Aorta (tissue), 5 donors: ENCODE data around the gene SPESP1. TPM values are rescaled to one million over a fixed set of nuclear protein-coding genes. Genes with fewer than 3 reads are reported as not detected.

ENCODE experiments used
- ATAC-seq: fragments of 200-7000 bp; cut with Tn5 transposase; one replicate; pipeline ENCODE4 v1.9.1; 2022; ENCODE audit warnings: moderate library complexity; ENCODE audit not compliant: low FRiP score
- DNase-seq, 2 donors: peaks; one replicate each; pipeline ENCODE4 v3.0.0-alpha.2; 2020
- H3K27ac ChIP-seq, 2 donors: one replicate each; pipeline ENCODE4 v1.5.1; 2013; ENCODE audit warnings: low read length in 2 of 2, mild to moderate bottlenecking in 2 of 2, moderate library complexity in 2 of 2, control low read depth in 1 of 2, inconsistent platforms in 1 of 2, low read depth in 1 of 2
- H3K27me3 ChIP-seq, 2 donors: one replicate each; pipeline ENCODE4 v1.6.1; 2013; ENCODE audit warnings: control low read depth in 1 of 2, low read length in 1 of 2, mild to moderate bottlenecking in 1 of 2, moderate library complexity in 1 of 2; ENCODE audit not compliant: insufficient read depth in 2 of 2, control insufficient read depth in 1 of 2
- H3K36me3 ChIP-seq, 2 donors: one replicate each; pipeline ENCODE4 v1.6.1; 2013; ENCODE audit warnings: control low read depth in 1 of 2, low read length in 1 of 2, mild to moderate bottlenecking in 1 of 2; ENCODE audit not compliant: insufficient read depth in 2 of 2, control insufficient read depth in 1 of 2
- H3K4me1 ChIP-seq, 2 donors: one replicate each; pipeline ENCODE4 v1.6.1; 2013; ENCODE audit warnings: low read length in 2 of 2, control low read depth in 1 of 2, mild to moderate bottlenecking in 1 of 2, moderate library complexity in 1 of 2; ENCODE audit not compliant: insufficient read depth in 2 of 2, control insufficient read depth in 1 of 2
- H3K4me3 ChIP-seq, 2 donors: one replicate each; pipeline ENCODE4 v1.5.1; 2013; ENCODE audit warnings: low read length in 2 of 2, control low read depth in 1 of 2, mild to moderate bottlenecking in 1 of 2
- H3K9me3 ChIP-seq: one replicate; pipeline ENCODE4 v1.6.1; 2013; ENCODE audit warnings: mild to moderate bottlenecking, low read length; ENCODE audit not compliant: control insufficient read depth
- WGBS, 2 donors: extraction: QIAGEN DNeasy Blood & Tissue Kit; methylation state at CpG; one replicate each; pipeline ENCODE4 v1.1.7; 2013; 5-methylcytosine and 5-hydroxymethylcytosine counted together
- intact Hi-C, 2 donors: fragments of 100-400 bp; cut with DNase I; formaldehyde crosslinking; loops; one replicate each; pipeline versions ENCODE4 v1.14.2 to v1.15.0; 2022
- polyA plus RNA-seq, 2 donors: library from polyadenylated mRNA; stranded (reverse); fragments of 200-250 nt; gene quantifications; one replicate each; pipeline ENCODE4 v1.2.3, GENCODE V29; 2013
- total RNA-seq, 2 donors: library from RNA; stranded (reverse); fragmentation: NEBNext Ultra II Directional; extraction: Animal tissue kit (Norgen Biotek cat#: 25700); gene quantifications; one replicate each; pipeline ENCODE4 v1.2.1, GENCODE V29; 2021
- donor health status: healthy with polysubstance abuse.
- donor health status: Bipolar disorder and iron deficiency.
- donor health status: DM: no; HTN: no; CAD: no.
- donor health status: DM: no; HTN: no; CAD: no.
- donor health status: DM: yes; HTN: yes; CAD: no.

Gene SPESP1
- total and polyA plus RNA-seq, 4 donors = 1.3 to 2.2 (median 1.5) TPM; not detected in 1

DNA sequence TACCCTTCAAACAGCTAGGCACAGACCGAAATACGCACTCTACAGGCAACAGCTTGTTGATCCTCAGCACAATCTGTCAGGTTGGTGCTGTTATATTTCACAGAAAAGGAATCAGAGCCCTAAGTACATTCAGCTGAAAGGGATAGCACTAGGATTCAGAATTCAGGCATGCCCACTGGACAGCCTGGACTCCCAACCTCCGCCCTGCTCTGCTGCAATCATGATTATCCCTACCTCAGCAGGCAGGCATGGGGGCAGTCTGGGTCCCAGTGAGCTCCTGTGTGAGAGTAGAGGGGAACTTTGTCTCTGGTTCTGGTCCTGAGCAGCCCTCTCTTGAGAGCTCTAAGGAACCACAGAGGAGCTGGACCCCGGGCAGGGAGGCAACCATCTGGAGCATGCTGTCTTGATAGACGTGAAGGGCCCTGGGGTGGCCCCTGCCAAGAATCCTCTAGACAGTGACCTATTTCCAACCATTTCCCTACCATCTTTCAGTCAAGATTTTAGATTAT, 60.7 kb downstream of the SPESP1 start:
- H3K36me3 ChIP-seq = no peaks in the 10 kb centered on the region
- intact Hi-C loops = no loop called here
- no peak for ATAC-seq
- H3K4me1 ChIP-seq = no peaks in the 10 kb centered on the region
- DNase-seq = no peak
- no peak overlapping the region for H3K4me3 ChIP-seq
- H3K27ac ChIP-seq = no peak overlapping the region
- H3K27me3 ChIP-seq = no peaks in the 10 kb centered on the region
- H3K9me3 ChIP-seq = no peaks in the 10 kb centered on the region
- 81 to 84% methylated on average over 5 of the region's 5 CpGs for WGBS, 2 donors

DNA sequence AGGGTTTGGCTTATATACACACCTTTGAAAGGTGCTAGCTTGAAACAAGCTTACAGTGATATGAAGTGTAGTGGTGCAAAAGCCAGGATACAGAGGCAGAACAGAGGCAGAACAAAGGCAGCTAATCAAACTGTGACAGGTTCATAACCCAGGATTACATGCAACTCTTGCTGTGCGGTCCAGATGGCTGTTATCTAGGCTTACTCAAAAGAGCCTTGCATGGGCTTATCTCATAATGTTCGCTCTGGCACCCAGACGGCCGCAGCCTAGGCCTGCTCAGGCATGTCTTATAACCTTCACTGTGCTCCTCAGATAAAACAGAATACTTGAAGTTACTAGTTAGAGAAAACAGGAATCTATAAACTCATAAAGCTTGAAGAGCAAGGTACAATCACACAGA, 61.4 kb downstream of the SPESP1 start:
- DNase-seq = no peak
- no peaks in the 10 kb centered on the region for H3K9me3 ChIP-seq
- no peaks in the 10 kb centered on the region for H3K27me3 ChIP-seq
- ATAC-seq = no peak
- intact Hi-C loops = no loop called here
- no peaks in the 10 kb centered on the region for H3K36me3 ChIP-seq
- no peaks in the 10 kb centered on the region for H3K4me1 ChIP-seq
- H3K27ac ChIP-seq = no peak overlapping the region
- WGBS, 2 donors = 79 to 86% methylated on average over 4 of the region's 4 CpGs
- no peak overlapping the region for H3K4me3 ChIP-seq

DNA sequence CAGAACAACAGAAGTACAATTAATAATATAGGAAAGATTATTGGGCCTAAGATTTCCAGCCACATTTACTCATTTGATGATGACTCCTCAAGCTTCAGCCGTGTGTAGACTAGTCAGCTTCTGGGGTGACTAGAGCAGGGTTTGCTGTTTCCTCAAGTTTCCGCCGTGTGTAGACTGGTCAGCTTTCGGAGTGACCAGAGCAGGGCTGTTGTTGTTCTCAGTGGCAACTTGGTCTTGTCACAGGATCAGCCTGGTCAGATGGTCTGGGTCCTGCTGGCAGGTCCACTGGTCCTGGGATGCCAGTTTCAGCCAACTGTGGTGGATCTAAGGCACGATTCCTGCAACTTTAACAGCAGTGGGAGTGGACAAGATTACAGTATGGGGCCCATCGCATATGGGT, 62.4 kb downstream of the SPESP1 start:
- no peaks in the 10 kb centered on the region for H3K4me1 ChIP-seq
- H3K9me3 ChIP-seq = no peaks in the 10 kb centered on the region
- H3K4me3 ChIP-seq = no peak overlapping the region
- intact Hi-C loops = no loop called here
- WGBS, 2 donors = 95% methylated on average over 6 of the region's 6 CpGs
- DNase-seq (no peak), ATAC-seq (no peak)
- no peaks in the 10 kb centered on the region for H3K36me3 ChIP-seq
- H3K27ac ChIP-seq = no peak overlapping the region
- no peaks in the 10 kb centered on the region for H3K27me3 ChIP-seq

GRCh38 chr15:68993276-68993675, 63.0 kb downstream of the SPESP1 start:
- no peaks in the 10 kb centered on the region for H3K4me1 ChIP-seq
- H3K36me3 ChIP-seq = no peaks in the 10 kb centered on the region
- no peak overlapping the region for H3K27ac ChIP-seq
- 82 to 89% methylated on average over 6 of the region's 6 CpGs for WGBS, 2 donors
- intact Hi-C loops = no loop called here
- no peak for ATAC-seq
- H3K4me3 ChIP-seq = no peak overlapping the region
- H3K9me3 ChIP-seq = no peaks in the 10 kb centered on the region
- no peak for DNase-seq
- H3K27me3 ChIP-seq = no peaks in the 10 kb centered on the region

- H3K4me1 ChIP-seq = no peaks in the 10 kb centered on the region
- ATAC-seq (no peak), DNase-seq (no peak)
- no peak overlapping the region for H3K27ac ChIP-seq
- no peaks in the 10 kb centered on the region for H3K36me3 ChIP-seq
- no peaks in the 10 kb centered on the region for H3K9me3 ChIP-seq
- no peak overlapping the region for H3K4me3 ChIP-seq
- intact Hi-C loops = no loop called here
- 23 to 35% methylated on average over 2 of the region's 2 CpGs for WGBS, 2 donors
- no peaks in the 10 kb centered on the region for H3K27me3 ChIP-seq
These were observed 63.8 kb downstream of the SPESP1 start for GRCh38 chr15:68994149-68994548.

DNA sequence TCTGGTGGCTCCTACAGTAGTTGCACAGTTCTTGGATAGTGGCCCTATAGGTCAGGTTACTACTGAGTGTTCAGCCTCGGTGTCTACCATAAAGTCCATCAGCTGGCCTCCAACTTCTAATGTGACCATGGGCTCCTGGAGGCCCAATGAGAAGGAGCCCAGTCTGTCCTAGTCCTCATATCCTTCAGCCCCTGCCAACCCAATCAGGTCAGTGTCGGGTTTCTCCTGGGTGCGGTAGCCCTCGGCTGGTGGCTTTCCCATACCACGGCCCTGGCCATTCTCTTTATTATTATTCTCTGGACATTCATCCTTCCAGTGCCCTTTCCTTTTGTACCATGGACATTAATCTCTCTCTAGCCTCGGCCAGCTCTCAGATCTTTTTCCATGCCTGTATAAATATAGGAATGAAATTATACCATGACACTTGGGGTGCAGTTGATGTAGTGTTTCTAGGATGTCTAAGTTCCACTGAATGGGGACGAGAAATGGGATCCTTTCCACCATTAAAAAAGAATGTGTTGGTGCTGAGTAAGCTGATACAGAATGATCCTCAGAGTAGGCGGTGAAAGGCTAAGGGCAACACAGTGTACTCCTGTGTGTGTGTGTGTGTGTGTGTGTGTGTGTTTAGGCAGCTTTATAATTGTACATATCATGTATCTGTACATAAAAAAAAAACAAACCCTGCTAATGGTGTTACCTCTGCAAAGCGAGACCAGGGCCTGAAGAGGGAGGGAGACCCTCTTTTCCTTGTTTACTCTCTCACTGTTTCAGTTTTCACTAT, 64.8 kb downstream of the SPESP1 start:
- 86 to 90% methylated on average over 9 of the region's 9 CpGs for WGBS, 2 donors
- DNase-seq = no peak
- Histone ChIP-seq H3K4me1 (no peaks in the 10 kb centered on the region), H3K27ac (no peak overlapping the region), H3K9me3 (no peaks in the 10 kb centered on the region), H3K4me3 (no peak overlapping the region), H3K36me3 (no peaks in the 10 kb centered on the region), H3K27me3 (no peaks in the 10 kb centered on the region)
- ATAC-seq = no peak
- intact Hi-C loops = no loop called here

Other genes with a start within 250 kb of the SPESP1 start
- gene ANP32A, start 109.6 kb upstream of the SPESP1 start, total RNA-seq = 100 to 1,000 TPM in 1 of 2 donors, 10 to 100 TPM in 1; 76.1 to 106 TPM
- gene ANP32A, start 109.6 kb upstream of the SPESP1 start, polyA plus RNA-seq = 10 to 100 TPM; 63.2 to 63.5 TPM
- under 1 TPM; 0.18 to 0.19 TPM for gene NOX5, start 84.2 kb downstream of the SPESP1 start, total RNA-seq
- gene NOX5, start 84.2 kb downstream of the SPESP1 start, polyA plus RNA-seq = under 1 TPM in 1 of 2 donors, not detected in 1; 0.23 TPM
- 10 to 100 TPM in 1 of 2 donors, 1 to 10 TPM in 1; 8.1 to 15.0 TPM for gene GLCE, start 230.1 kb downstream of the SPESP1 start, total RNA-seq
- gene GLCE, start 230.1 kb downstream of the SPESP1 start, polyA plus RNA-seq = 1 to 10 TPM; 7.0 TPM